ENCODE data around the gene FNDC11. TPM values are rescaled to one million over a fixed set of nuclear protein-coding genes. Genes with fewer than 3 reads are reported as not detected.

FNDC11 gene
- total RNA-seq, 1 experiment from 2014 or later = 2.5 TPM

GRCh38 chr20:63568986-63569949 lies 15.3 kb downstream of the FNDC11 start:
- no peak overlapping the region for H3K18ac ChIP-seq (ENCODE audit: insufficient read length, low read depth, low read length)
- no peak overlapping the region for H3K4me2 ChIP-seq (ENCODE audit: insufficient read depth, insufficient read length, low read length)
- H4K5ac ChIP-seq (ENCODE audit: insufficient read length, low read depth, low read length) = no peak overlapping the region
- H2AFZ ChIP-seq (ENCODE audit: low read length) = no peak overlapping the region
- no peaks in the 10 kb centered on the region for H3K4me1 Mint-ChIP-seq
- no peak overlapping the region for H3K27ac Mint-ChIP-seq
- no peak overlapping the region for H3K14ac ChIP-seq (ENCODE audit: insufficient read depth, low read length)
- no peak overlapping the region for H4K91ac ChIP-seq (ENCODE audit: insufficient read length, low read depth, low read length)
- H3K56ac ChIP-seq (ENCODE audit: insufficient read length, low read depth, low read length) = no peak overlapping the region
- no peak overlapping the region for H2BK5ac ChIP-seq (ENCODE audit: insufficient read length, low read length)
- no peaks in the 10 kb centered on the region for H3K27me3 ChIP-seq (ENCODE audit: insufficient read depth, low read length)
- H3K23ac ChIP-seq (ENCODE audit: insufficient read length, low read depth, low read length) = no peak overlapping the region
- H2AK5ac ChIP-seq (ENCODE audit: insufficient read length, low read length) = no peak overlapping the region
- H3K27me3 Mint-ChIP-seq (ENCODE audit: low read depth) = no peaks in the 10 kb centered on the region
- no peak overlapping the region for H2BK20ac ChIP-seq (ENCODE audit: low read depth, low read length, poor library complexity, severe bottlenecking)
- H3K4ac ChIP-seq (ENCODE audit: low read depth, low read length) = no peak overlapping the region
- no peak overlapping the region for H2BK12ac ChIP-seq (ENCODE audit: insufficient read length, low read depth, low read length)
- no peak overlapping the region for H2BK120ac ChIP-seq (ENCODE audit: low read depth, low read length, poor library complexity, severe bottlenecking)
- no CpG with 5 or more reads among the region's 46 CpGs for WGBS (ENCODE audit: extremely low coverage, insufficient read length, low lambda C conversion rate)
- no peaks in the 10 kb centered on the region for H3K4me1 ChIP-seq (ENCODE audit: insufficient read depth, low read length)
- H3K27ac ChIP-seq (ENCODE audit: insufficient read length, low read depth, low read length) = no peak overlapping the region
- H4K20me1 ChIP-seq (ENCODE audit: control insufficient read depth, insufficient read depth, insufficient read length) = no peaks in the 10 kb centered on the region
- peaks cover 4% of the 10 kb centered on the region for H3K23me2 ChIP-seq (ENCODE audit: insufficient read length, low read depth, low read length, poor library complexity, severe bottlenecking)
- H2BK15ac ChIP-seq (ENCODE audit: low read depth, low read length) = no peak overlapping the region
- H3K9me3 ChIP-seq (ENCODE audit: control insufficient read depth, low read depth, low read length) = no peaks in the 10 kb centered on the region
- no peak for DNase-seq
- H4K8ac ChIP-seq (replicated peaks; ENCODE audit: insufficient read length, low read depth, low read length) = no peak overlapping the region
- H3K79me1 ChIP-seq (ENCODE audit: insufficient read depth, low read depth, low read length, poor library complexity, severe bottlenecking) = no peaks in the 10 kb centered on the region
- no peaks in the 10 kb centered on the region for H3K9me3 Mint-ChIP-seq
- H3T11ph ChIP-seq (ENCODE audit: low read length) = no peak overlapping the region
- H3K9ac ChIP-seq (ENCODE audit: extremely low read depth, insufficient read length, low read length) = no peak overlapping the region
- TF ChIP-seq, protein P1, sequence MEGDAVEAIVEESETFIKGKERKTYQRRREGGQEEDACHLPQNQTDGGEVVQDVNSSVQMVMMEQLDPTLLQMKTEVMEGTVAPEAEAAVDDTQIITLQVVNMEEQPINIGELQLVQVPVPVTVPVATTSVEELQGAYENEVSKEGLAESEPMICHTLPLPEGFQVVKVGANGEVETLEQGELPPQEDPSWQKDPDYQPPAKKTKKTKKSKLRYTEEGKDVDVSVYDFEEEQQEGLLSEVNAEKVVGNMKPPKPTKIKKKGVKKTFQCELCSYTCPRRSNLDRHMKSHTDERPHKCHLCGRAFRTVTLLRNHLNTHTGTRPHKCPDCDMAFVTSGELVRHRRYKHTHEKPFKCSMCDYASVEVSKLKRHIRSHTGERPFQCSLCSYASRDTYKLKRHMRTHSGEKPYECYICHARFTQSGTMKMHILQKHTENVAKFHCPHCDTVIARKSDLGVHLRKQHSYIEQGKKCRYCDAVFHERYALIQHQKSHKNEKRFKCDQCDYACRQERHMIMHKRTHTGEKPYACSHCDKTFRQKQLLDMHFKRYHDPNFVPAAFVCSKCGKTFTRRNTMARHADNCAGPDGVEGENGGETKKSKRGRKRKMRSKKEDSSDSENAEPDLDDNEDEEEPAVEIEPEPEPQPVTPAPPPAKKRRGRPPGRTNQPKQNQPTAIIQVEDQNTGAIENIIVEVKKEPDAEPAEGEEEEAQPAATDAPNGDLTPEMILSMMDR (conservative IDR thresholded peaks at IDR 0.05) = no peak
- H3K4me3 Mint-ChIP-seq = no peak overlapping the region
- no peaks in the 10 kb centered on the region for H3K79me2 ChIP-seq (ENCODE audit: insufficient read depth, low read length)
- H3K36me3 Mint-ChIP-seq (ENCODE audit: insufficient read depth in 1 of 3, low read depth in 3 of 3) = no peaks in the 10 kb centered on the region
